Measurements from ENCODE around the gene CFAP210. TPM values are rescaled to one million over a fixed set of nuclear protein-coding genes. Genes with fewer than 3 reads are reported as not detected.
"Not testable (repeated sequence)": the region's sequence is repeated elsewhere in the genome, so short reads cannot be mapped to it uniquely, and the experiment has no call there.

CFAP210 gene
- total and polyA plus RNA-seq, 2 experiments from 2014 or later = 3.7 TPM; not detected in 1

DNA sequence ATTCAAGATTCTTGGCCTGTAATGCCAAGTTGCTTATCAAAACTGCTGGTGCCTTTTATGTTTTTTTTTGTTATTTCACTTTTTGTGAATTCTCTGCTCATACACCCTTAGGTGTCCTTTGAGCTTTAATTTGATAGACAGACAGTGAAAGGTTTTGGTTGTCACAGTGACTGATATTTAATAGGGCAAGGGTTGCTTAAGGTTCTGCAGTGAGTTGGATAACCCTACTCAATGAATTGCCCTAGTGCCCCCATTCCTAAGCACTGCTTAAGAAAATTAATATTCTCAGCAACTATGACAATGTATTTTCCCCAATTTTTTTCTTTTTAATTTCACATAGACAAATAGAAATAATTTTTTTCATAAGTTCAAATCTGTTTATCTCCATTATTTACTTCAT lies 94.6 kb downstream of the CFAP210 start (continued):
- TF ChIP-seq, protein P1, sequence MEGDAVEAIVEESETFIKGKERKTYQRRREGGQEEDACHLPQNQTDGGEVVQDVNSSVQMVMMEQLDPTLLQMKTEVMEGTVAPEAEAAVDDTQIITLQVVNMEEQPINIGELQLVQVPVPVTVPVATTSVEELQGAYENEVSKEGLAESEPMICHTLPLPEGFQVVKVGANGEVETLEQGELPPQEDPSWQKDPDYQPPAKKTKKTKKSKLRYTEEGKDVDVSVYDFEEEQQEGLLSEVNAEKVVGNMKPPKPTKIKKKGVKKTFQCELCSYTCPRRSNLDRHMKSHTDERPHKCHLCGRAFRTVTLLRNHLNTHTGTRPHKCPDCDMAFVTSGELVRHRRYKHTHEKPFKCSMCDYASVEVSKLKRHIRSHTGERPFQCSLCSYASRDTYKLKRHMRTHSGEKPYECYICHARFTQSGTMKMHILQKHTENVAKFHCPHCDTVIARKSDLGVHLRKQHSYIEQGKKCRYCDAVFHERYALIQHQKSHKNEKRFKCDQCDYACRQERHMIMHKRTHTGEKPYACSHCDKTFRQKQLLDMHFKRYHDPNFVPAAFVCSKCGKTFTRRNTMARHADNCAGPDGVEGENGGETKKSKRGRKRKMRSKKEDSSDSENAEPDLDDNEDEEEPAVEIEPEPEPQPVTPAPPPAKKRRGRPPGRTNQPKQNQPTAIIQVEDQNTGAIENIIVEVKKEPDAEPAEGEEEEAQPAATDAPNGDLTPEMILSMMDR (conservative IDR thresholded peaks at IDR 0.05; ENCODE audit: low read depth in 2 of 2) = no peak

DNA sequence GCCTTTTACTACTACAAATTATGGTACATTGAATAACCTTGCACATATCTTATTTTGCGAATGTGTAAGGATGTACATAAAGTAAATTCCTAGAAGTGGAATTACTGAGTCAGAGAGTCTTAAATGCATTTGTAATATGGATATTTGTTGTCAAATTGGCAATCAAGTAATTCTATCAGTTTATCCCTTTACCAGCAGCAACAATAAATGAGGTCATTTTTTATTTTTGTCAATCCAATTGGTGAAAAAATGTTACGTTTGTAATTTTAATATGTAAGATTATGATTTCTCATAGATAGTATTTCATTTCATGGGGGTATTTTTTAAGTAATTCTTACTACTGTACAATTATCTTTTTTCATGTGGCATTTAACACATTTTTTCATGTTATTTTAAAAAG lies 95.2 kb downstream of the CFAP210 start:
- Mint-ChIP-seq H3K36me3 (ENCODE audit: low read depth) (peaks cover 5% of the 10 kb centered on the region), H3K9me3 (no peaks in the 10 kb centered on the region; the same call in 2 of the 3 replicates), H3K4me3 (no peak overlapping the region), H3K27me3 (ENCODE audit: insufficient read depth, low read depth, poor library complexity) (no peaks in the 10 kb centered on the region), H3K27ac (no peak overlapping the region), H3K4me1 (no peaks in the 10 kb centered on the region; the same call in 2 of the 3 replicates)
- H4K20me1 ChIP-seq (replicated peaks; ENCODE audit: insufficient read depth) = peaks cover 33% of the 10 kb centered on the region
- H3K4me3 ChIP-seq = no peak overlapping the region
- H3K9me2 ChIP-seq (ENCODE audit: insufficient read depth) = no peaks in the 10 kb centered on the region
- no peaks in the 10 kb centered on the region for H3K27me3 ChIP-seq (ENCODE audit: insufficient read depth)
- no peaks in the 10 kb centered on the region for H3K4me1 ChIP-seq (ENCODE audit: insufficient read depth)
- no peak overlapping the region for H3K4me2 ChIP-seq
- no peak for DNase-seq (ENCODE audit: low spot score)
- peaks cover 99% of the 10 kb centered on the region for H3K79me2 ChIP-seq (replicated peaks; ENCODE audit: insufficient read depth)
- H2AFZ ChIP-seq = no peak overlapping the region
- no peak overlapping the region for H3K27ac ChIP-seq (ENCODE audit: low read depth)
- no peak for ATAC-seq
- H3K36me3 ChIP-seq (ENCODE audit: insufficient read depth) = no peaks in the 10 kb centered on the region
- no peaks in the 10 kb centered on the region for H3F3A ChIP-seq (replicated peaks; ENCODE audit: low read depth)
- TF ChIP-seq, protein P2, sequence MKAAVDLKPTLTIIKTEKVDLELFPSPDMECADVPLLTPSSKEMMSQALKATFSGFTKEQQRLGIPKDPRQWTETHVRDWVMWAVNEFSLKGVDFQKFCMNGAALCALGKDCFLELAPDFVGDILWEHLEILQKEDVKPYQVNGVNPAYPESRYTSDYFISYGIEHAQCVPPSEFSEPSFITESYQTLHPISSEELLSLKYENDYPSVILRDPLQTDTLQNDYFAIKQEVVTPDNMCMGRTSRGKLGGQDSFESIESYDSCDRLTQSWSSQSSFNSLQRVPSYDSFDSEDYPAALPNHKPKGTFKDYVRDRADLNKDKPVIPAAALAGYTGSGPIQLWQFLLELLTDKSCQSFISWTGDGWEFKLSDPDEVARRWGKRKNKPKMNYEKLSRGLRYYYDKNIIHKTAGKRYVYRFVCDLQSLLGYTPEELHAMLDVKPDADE (IDR thresholded peaks at IDR 0.05) = no peak
- TF ChIP-seq, protein P3, sequence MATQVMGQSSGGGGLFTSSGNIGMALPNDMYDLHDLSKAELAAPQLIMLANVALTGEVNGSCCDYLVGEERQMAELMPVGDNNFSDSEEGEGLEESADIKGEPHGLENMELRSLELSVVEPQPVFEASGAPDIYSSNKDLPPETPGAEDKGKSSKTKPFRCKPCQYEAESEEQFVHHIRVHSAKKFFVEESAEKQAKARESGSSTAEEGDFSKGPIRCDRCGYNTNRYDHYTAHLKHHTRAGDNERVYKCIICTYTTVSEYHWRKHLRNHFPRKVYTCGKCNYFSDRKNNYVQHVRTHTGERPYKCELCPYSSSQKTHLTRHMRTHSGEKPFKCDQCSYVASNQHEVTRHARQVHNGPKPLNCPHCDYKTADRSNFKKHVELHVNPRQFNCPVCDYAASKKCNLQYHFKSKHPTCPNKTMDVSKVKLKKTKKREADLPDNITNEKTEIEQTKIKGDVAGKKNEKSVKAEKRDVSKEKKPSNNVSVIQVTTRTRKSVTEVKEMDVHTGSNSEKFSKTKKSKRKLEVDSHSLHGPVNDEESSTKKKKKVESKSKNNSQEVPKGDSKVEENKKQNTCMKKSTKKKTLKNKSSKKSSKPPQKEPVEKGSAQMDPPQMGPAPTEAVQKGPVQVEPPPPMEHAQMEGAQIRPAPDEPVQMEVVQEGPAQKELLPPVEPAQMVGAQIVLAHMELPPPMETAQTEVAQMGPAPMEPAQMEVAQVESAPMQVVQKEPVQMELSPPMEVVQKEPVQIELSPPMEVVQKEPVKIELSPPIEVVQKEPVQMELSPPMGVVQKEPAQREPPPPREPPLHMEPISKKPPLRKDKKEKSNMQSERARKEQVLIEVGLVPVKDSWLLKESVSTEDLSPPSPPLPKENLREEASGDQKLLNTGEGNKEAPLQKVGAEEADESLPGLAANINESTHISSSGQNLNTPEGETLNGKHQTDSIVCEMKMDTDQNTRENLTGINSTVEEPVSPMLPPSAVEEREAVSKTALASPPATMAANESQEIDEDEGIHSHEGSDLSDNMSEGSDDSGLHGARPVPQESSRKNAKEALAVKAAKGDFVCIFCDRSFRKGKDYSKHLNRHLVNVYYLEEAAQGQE (IDR thresholded peaks at IDR 0.05; ENCODE audit: unreplicated experiment) = no peak
- no peak for TF ChIP-seq CREB1 (CRISPR knock-in tag; IDR thresholded peaks at IDR 0.05; ENCODE audit: low read depth)

DNA sequence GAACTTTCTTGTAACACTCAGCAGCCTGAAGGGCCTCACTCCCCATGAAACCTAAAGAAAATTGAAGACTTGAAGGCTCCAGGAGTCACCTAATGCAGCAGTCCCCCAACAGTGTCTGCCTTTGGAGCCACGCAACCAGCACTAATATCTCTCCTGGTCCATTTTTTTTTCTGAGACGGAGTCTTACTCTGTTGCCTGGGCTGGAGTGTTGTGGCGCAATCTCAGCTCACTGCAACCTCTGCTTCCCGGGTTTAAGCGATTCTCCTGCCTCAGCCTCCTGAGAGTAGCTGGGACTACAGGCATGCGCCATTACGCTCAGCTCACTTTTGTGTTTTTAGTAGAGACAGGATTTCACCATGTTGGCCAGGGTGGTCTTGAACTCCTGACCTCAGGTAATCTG lies 97.7 kb downstream of the CFAP210 start:
- H3K4me3 ChIP-seq, H3K27ac Mint-ChIP-seq, ATAC-seq: not testable (repeated sequence)

More for the DNA sequence above, 97.7 kb downstream of the CFAP210 start:
- H3K36me3 Mint-ChIP-seq (ENCODE audit: low read depth); H3K4me2 ChIP-seq; DNase-seq (ENCODE audit: low spot score); H2AFZ ChIP-seq; H3K4me1 ChIP-seq (ENCODE audit: insufficient read depth); H3K4me1 Mint-ChIP-seq; H3K9me3 Mint-ChIP-seq; H3K27me3 ChIP-seq (ENCODE audit: insufficient read depth); H3K27me3 Mint-ChIP-seq (ENCODE audit: insufficient read depth, low read depth, poor library complexity); H3K4me3 Mint-ChIP-seq; H3K9me2 ChIP-seq (ENCODE audit: insufficient read depth); H3K36me3 ChIP-seq (ENCODE audit: insufficient read depth); H3K27ac ChIP-seq (ENCODE audit: low read depth); H3F3A ChIP-seq (replicated peaks; ENCODE audit: low read depth): not testable (repeated sequence)
- H3K79me2 ChIP-seq (replicated peaks; ENCODE audit: insufficient read depth) = peaks cover 100% of the 10 kb centered on the region
- H4K20me1 ChIP-seq (replicated peaks; ENCODE audit: insufficient read depth) = peaks cover 47% of the 10 kb centered on the region

Small RNAs within 50 kb of the gene (small RNA-seq; reads per million reads assigned to genes)
- not detected for gene RF00432 (ENCODE audit: low replicate concordance)

Other genes with a start within 250 kb of the CFAP210 start
- gene BBS5, start 214.9 kb downstream of the CFAP210 start, total RNA-seq (2014; rRNA removed; shearing (Covaris generic)) = 0.10 and 0.35 TPM in 2 replicates
- 0.36 and 0.40 TPM in 2 replicates for gene BBS5, start 214.9 kb downstream of the CFAP210 start, polyA plus RNA-seq (2016; fragmentation: Nextera tagmentation; extraction: Ambion mirVana)
- gene KLHL41, start 184.7 kb downstream of the CFAP210 start, total RNA-seq (2014; rRNA removed; shearing (Covaris generic)) = not detected in 2 replicates
- gene KLHL41, start 184.7 kb downstream of the CFAP210 start, polyA plus RNA-seq (2016; fragmentation: Nextera tagmentation; extraction: Ambion mirVana) = not detected in 2 replicates
- 49.0 and 74.8 TPM in 2 replicates for gene FASTKD1, start 120.5 kb downstream of the CFAP210 start, total RNA-seq (2014; rRNA removed; shearing (Covaris generic))
- gene FASTKD1, start 120.5 kb downstream of the CFAP210 start, polyA plus RNA-seq (2016; fragmentation: Nextera tagmentation; extraction: Ambion mirVana) = 53.3 and 65.5 TPM in 2 replicates
- gene PPIG, start 110.1 kb downstream of the CFAP210 start, total RNA-seq (2014; rRNA removed; shearing (Covaris generic)) = 38.8 and 40.7 TPM in 2 replicates
- gene PPIG, start 110.1 kb downstream of the CFAP210 start, polyA plus RNA-seq (2016; fragmentation: Nextera tagmentation; extraction: Ambion mirVana) = 117 and 157 TPM in 2 replicates
- 8.3 and 12.2 TPM in 2 replicates for gene PHOSPHO2, start 64 bp upstream of the CFAP210 start, total RNA-seq (2014; rRNA removed; shearing (Covaris generic))
- gene PHOSPHO2, start 64 bp upstream of the CFAP210 start, polyA plus RNA-seq (2016; fragmentation: Nextera tagmentation; extraction: Ambion mirVana) = 6.6 and 8.7 TPM in 2 replicates
- gene KLHL23, start 39.4 kb upstream of the CFAP210 start, total RNA-seq (2014; rRNA removed; shearing (Covaris generic)) = 46.5 and 50.5 TPM in 2 replicates
- 36.9 and 37.5 TPM in 2 replicates for gene KLHL23, start 39.4 kb upstream of the CFAP210 start, polyA plus RNA-seq (2016; fragmentation: Nextera tagmentation; extraction: Ambion mirVana)
- 180 and 246 TPM in 2 replicates for gene SSB, start 104.5 kb upstream of the CFAP210 start, total RNA-seq (2014; rRNA removed; shearing (Covaris generic))
- 862 and 1,104 TPM in 2 replicates for gene SSB, start 104.5 kb upstream of the CFAP210 start, polyA plus RNA-seq (2016; fragmentation: Nextera tagmentation; extraction: Ambion mirVana)
- gene METTL5, start 130.5 kb upstream of the CFAP210 start, total RNA-seq (2014; rRNA removed; shearing (Covaris generic)) = 74.8 and 82.6 TPM in 2 replicates
- gene METTL5, start 130.5 kb upstream of the CFAP210 start, polyA plus RNA-seq (2016; fragmentation: Nextera tagmentation; extraction: Ambion mirVana) = 220 and 233 TPM in 2 replicates
- gene UBR3, start 133.0 kb upstream of the CFAP210 start, total RNA-seq (2014; rRNA removed; shearing (Covaris generic)) = 28.0 and 30.3 TPM in 2 replicates
- gene UBR3, start 133.0 kb upstream of the CFAP210 start, polyA plus RNA-seq (2016; fragmentation: Nextera tagmentation; extraction: Ambion mirVana) = 10.7 and 12.4 TPM in 2 replicates